Activated T-cell treated with anti-CD3 and anti-CD28 coated beads, Interleukin-2, amount 50 U/mL, for 24 hours (primary cell): ENCODE measurements around the gene RABL2B.

Experiments
- DNase-seq: peaks from one replicate; pipeline ENCODE4 v3.0.0-alpha.2; 2020
- H3K27ac Mint-ChIP-seq: 2 replicates; pipeline ENCODE4 v1.8.0; 2020; ENCODE audit warnings: mild to moderate bottlenecking, mixed read lengths
- H3K27me3 Mint-ChIP-seq: 2 replicates; pipeline ENCODE4 v1.8.0; 2020; ENCODE audit warnings: mixed read lengths
- H3K36me3 Mint-ChIP-seq: 2 replicates; pipeline ENCODE4 v1.8.0; 2020; ENCODE audit warnings: low read depth, mixed read lengths
- H3K4me1 Mint-ChIP-seq: 2 replicates; pipeline ENCODE4 v1.8.0; 2020; ENCODE audit warnings: low read depth, mixed read lengths
- H3K4me3 Mint-ChIP-seq: 2 replicates; pipeline ENCODE4 v1.8.0; 2020; ENCODE audit warnings: mild to moderate bottlenecking, moderate library complexity, mixed read lengths
- H3K9me3 Mint-ChIP-seq: 2 replicates; pipeline ENCODE4 v1.8.0; 2020; ENCODE audit warnings: mixed read lengths

The RABL2B gene

DNA sequence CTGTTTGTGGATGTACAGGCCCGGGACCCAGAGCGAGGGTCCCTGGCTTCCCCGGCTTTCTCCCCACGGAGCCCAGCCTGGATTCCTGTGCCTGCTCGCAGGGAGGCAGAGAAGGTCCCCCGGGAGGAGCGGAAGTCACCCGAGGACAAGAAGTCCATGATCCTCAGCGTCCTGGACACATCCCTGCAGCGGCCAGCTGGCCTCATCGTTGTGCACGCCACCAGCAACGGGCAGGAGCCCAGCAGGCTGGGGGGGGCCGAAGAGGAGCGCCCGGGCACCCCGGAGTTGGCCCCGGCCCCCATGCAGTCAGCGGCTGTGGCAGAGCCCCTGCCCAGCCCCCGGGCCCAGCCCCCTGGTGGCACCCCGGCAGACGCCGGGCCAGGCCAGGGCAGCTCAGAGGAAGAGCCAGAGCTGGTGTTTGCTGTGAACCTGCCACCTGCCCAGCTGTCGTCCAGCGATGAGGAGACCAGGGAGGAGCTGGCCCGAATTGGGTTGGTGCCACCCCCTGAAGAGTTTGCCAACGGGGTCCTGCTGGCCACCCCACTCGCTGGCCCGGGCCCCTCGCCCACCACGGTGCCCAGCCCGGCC is 62.1 kb downstream of the RABL2B start:
- peaks cover 2% of the 10 kb centered on the region for H3K27me3 Mint-ChIP-seq
- no peaks in the 10 kb centered on the region for H3K36me3 Mint-ChIP-seq
- H3K9me3 Mint-ChIP-seq = no peaks in the 10 kb centered on the region
- no peak overlapping the region for H3K4me3 Mint-ChIP-seq
- H3K27ac Mint-ChIP-seq = no peak overlapping the region
- no peaks in the 10 kb centered on the region for H3K4me1 Mint-ChIP-seq
- DNase-seq = no peak

DNA sequence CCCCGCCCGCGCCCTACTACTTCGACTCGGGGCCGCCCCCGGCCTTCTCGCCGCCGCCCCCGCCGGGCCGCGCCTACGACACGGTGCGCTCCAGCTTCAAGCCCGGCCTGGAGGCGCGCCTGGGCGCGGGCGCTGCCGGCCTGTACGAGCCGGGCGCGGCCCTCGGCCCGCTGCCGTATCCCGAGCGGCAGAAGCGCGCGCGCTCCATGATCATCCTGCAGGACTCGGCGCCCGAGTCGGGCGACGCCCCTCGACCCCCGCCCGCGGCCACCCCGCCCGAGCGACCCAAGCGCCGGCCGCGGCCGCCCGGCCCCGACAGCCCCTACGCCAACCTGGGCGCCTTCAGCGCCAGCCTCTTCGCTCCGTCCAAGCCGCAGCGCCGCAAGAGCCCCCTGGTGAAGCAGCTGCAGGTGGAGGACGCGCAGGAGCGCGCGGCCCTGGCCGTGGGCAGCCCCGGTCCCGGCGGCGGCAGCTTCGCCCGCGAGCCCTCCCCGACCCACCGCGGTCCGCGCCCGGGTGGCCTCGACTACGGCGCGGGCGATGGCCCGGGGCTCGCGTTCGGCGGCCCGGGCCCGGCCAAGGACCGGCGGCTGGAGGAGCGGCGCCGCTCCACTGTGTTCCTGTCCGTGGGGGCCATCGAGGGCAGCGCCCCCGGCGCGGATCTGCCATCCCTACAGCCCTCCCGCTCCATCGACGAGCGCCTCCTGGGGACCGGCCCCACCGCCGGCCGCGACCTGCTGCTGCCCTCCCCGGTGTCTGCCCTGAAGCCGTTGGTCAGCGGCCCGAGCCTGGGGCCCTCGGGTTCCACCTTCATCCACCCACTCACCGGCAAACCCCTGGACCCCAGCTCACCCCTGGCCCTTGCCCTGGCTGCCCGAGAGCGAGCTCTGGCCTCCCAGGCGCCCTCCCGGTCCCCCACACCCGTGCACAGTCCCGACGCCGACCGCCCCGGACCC is 62.9 kb downstream of the RABL2B start:
- Mint-ChIP-seq H3K27ac (no peak overlapping the region), H3K4me1 (no peaks in the 10 kb centered on the region), H3K9me3 (no peaks in the 10 kb centered on the region), H3K36me3 (no peaks in the 10 kb centered on the region), H3K4me3 (no peak overlapping the region), H3K27me3 (peaks cover 2% of the 10 kb centered on the region)
- DNase-seq = no peak

- Mint-ChIP-seq H3K4me1 (no peaks in the 10 kb centered on the region), H3K9me3 (no peaks in the 10 kb centered on the region), H3K36me3 (no peaks in the 10 kb centered on the region), H3K27me3 (peaks cover 2% of the 10 kb centered on the region), H3K27ac (no peak overlapping the region), H3K4me3 (no peak overlapping the region)
- no peak for DNase-seq
Observed at GRCh38 chr22:50719814-50720300, 63.6 kb downstream of the RABL2B start.

- no peak overlapping the region for H3K27ac Mint-ChIP-seq
- no peak for DNase-seq
- no peak overlapping the region for H3K4me3 Mint-ChIP-seq
- no peaks in the 10 kb centered on the region for H3K9me3 Mint-ChIP-seq
- H3K36me3 Mint-ChIP-seq = no peaks in the 10 kb centered on the region
- H3K4me1 Mint-ChIP-seq = no peaks in the 10 kb centered on the region
- H3K27me3 Mint-ChIP-seq = peaks cover 2% of the 10 kb centered on the region
Observed at GRCh38 chr22:50718352-50718709, 65.1 kb downstream of the RABL2B start.

GRCh38 chr22:50717709-50718351 is 65.6 kb downstream of the RABL2B start:
- peaks cover 2% of the 10 kb centered on the region for H3K27me3 Mint-ChIP-seq
- H3K4me1 Mint-ChIP-seq = no peaks in the 10 kb centered on the region
- no peaks in the 10 kb centered on the region for H3K9me3 Mint-ChIP-seq
- no peak overlapping the region for H3K4me3 Mint-ChIP-seq
- no peak overlapping the region for H3K27ac Mint-ChIP-seq
- DNase-seq = no peak
- no peaks in the 10 kb centered on the region for H3K36me3 Mint-ChIP-seq
